ENCODE measurements around the gene KCNQ1. TPM values are rescaled to one million over a fixed set of nuclear protein-coding genes. Genes with fewer than 3 reads are reported as not detected.

KCNQ1 gene
- total RNA-seq, 1 experiment from 2014 or later = 2.3 TPM

- TF ChIP-seq CTCF (conservative IDR thresholded peaks at IDR 0.05) = no peak
- Histone ChIP-seq H3K79me1 (ENCODE audit: insufficient read depth, low read depth, low read length, poor library complexity, severe bottlenecking) (no peaks in the 10 kb centered on the region), H2BK120ac (ENCODE audit: low read depth, low read length, poor library complexity, severe bottlenecking) (no peak overlapping the region), H3K4ac (ENCODE audit: low read depth, low read length) (no peak overlapping the region), H3K79me2 (ENCODE audit: insufficient read depth, low read length) (no peaks in the 10 kb centered on the region), H2BK15ac (ENCODE audit: low read depth, low read length) (no peak overlapping the region), H3K18ac (ENCODE audit: insufficient read length, low read depth, low read length) (no peak overlapping the region), H3K9me3 (ENCODE audit: control insufficient read depth, low read depth, low read length) (no peaks in the 10 kb centered on the region), H2BK20ac (ENCODE audit: low read depth, low read length, poor library complexity, severe bottlenecking) (no peak overlapping the region), H3K23me2 (ENCODE audit: insufficient read length, low read depth, low read length, poor library complexity, severe bottlenecking) (no peaks in the 10 kb centered on the region), H3K4me2 (ENCODE audit: insufficient read depth, insufficient read length, low read length) (no peak overlapping the region), H3K56ac (ENCODE audit: insufficient read length, low read depth, low read length) (no peak overlapping the region), H3K27me3 (ENCODE audit: insufficient read depth, low read length) (no peaks in the 10 kb centered on the region; the same call in 1 of the 2 replicates), H3K9ac (ENCODE audit: extremely low read depth, insufficient read length, low read length) (no peak overlapping the region), H2BK12ac (ENCODE audit: insufficient read length, low read depth, low read length) (no peak overlapping the region), H3T11ph (ENCODE audit: low read length) (no peak overlapping the region), H4K5ac (ENCODE audit: insufficient read length, low read depth, low read length) (no peak overlapping the region), H2BK5ac (ENCODE audit: insufficient read length, low read length) (no peak overlapping the region), H3K4me1 (ENCODE audit: insufficient read depth, low read length) (no peaks in the 10 kb centered on the region), H2AFZ (ENCODE audit: low read length) (no peak overlapping the region), H4K91ac (ENCODE audit: insufficient read length, low read depth, low read length) (no peak overlapping the region), H3K14ac (ENCODE audit: insufficient read depth, low read length) (no peak overlapping the region), H2AK5ac (ENCODE audit: insufficient read length, low read length) (no peak overlapping the region), H3K27ac (ENCODE audit: insufficient read length, low read depth, low read length) (no peak overlapping the region), H4K8ac (replicated peaks; ENCODE audit: insufficient read length, low read depth, low read length) (no peak overlapping the region), H3K23ac (ENCODE audit: insufficient read length, low read depth, low read length) (no peak overlapping the region), H4K20me1 (ENCODE audit: control insufficient read depth, insufficient read depth, insufficient read length) (no peaks in the 10 kb centered on the region)
- no peaks in the 10 kb centered on the region for H3K36me3 Mint-ChIP-seq (ENCODE audit: insufficient read depth in 1 of 3, low read depth in 3 of 3)
- no peak overlapping the region for H3K4me3 Mint-ChIP-seq
- no peak overlapping the region for H3K27ac Mint-ChIP-seq
- no peaks in the 10 kb centered on the region for H3K4me1 Mint-ChIP-seq
- peaks cover 20% of the 10 kb centered on the region for H3K27me3 Mint-ChIP-seq (ENCODE audit: low read depth)
- no peaks in the 10 kb centered on the region; a peak in 2 of 5 replicates for H3K9me3 Mint-ChIP-seq
- no peak for DNase-seq
- no CpG with 5 or more reads among the region's 14 CpGs for WGBS (ENCODE audit: extremely low coverage, insufficient read length, low lambda C conversion rate)
These were observed 17.8 kb upstream of the KCNQ1 start for GRCh38 chr11:2426826-2427521.

Measured in H9 (cell line).